ENCODE data around the gene CDKAL1.

DNA sequence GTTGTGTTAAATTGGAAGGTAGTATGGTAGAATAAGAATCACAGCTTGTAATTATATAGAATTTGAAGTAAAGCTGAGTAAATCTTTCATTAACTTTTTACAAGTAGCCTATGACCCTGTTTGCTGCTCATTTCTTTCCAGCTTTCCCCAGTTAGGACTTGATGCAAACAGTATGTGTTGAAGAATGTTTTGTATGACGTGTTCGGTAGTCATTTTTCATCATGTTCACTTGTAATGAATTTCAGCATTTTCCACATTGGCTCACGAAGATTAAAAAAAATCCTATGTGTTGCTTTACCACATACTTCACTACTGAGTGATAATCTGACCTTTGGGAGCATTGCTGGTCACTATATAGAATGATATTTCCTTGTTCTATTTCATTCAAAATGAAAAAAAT, 162.4 kb downstream of the CDKAL1 start:
- TF ChIP-seq, protein P1, sequence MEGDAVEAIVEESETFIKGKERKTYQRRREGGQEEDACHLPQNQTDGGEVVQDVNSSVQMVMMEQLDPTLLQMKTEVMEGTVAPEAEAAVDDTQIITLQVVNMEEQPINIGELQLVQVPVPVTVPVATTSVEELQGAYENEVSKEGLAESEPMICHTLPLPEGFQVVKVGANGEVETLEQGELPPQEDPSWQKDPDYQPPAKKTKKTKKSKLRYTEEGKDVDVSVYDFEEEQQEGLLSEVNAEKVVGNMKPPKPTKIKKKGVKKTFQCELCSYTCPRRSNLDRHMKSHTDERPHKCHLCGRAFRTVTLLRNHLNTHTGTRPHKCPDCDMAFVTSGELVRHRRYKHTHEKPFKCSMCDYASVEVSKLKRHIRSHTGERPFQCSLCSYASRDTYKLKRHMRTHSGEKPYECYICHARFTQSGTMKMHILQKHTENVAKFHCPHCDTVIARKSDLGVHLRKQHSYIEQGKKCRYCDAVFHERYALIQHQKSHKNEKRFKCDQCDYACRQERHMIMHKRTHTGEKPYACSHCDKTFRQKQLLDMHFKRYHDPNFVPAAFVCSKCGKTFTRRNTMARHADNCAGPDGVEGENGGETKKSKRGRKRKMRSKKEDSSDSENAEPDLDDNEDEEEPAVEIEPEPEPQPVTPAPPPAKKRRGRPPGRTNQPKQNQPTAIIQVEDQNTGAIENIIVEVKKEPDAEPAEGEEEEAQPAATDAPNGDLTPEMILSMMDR (IDR thresholded peaks at IDR 0.05) = no peak
- no peak for TF ChIP-seq POLR2A (IDR thresholded peaks at IDR 0.05)

Measured in tibial nerve (tissue), 3 donors.